ENCODE measurements around the gene ARL14EP. TPM values are rescaled to one million over a fixed set of nuclear protein-coding genes. Genes with fewer than 3 reads are reported as not detected.

The ARL14EP gene
- total RNA-seq, 1 experiment from 2014 or later = 21.5 TPM

GRCh38 chr11:30333405-30333804 is 10.5 kb downstream of the ARL14EP start:
- H3K4me1 Mint-ChIP-seq (ENCODE audit: low read depth, unreplicated experiment) = no peaks in the 10 kb centered on the region
- ChIA-PET CTCF (interaction anchor here (0.9 kb wide), 1 partner anchor 205 kb away, joined by 3 read pairs; no protein-coding TSS in a partner anchor), POLR2A (no interaction called here)
- TF ChIP-seq, protein P1, sequence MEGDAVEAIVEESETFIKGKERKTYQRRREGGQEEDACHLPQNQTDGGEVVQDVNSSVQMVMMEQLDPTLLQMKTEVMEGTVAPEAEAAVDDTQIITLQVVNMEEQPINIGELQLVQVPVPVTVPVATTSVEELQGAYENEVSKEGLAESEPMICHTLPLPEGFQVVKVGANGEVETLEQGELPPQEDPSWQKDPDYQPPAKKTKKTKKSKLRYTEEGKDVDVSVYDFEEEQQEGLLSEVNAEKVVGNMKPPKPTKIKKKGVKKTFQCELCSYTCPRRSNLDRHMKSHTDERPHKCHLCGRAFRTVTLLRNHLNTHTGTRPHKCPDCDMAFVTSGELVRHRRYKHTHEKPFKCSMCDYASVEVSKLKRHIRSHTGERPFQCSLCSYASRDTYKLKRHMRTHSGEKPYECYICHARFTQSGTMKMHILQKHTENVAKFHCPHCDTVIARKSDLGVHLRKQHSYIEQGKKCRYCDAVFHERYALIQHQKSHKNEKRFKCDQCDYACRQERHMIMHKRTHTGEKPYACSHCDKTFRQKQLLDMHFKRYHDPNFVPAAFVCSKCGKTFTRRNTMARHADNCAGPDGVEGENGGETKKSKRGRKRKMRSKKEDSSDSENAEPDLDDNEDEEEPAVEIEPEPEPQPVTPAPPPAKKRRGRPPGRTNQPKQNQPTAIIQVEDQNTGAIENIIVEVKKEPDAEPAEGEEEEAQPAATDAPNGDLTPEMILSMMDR (IDR thresholded peaks at IDR 0.05; ENCODE audit: insufficient read depth in 1 of 2, low read depth in 1 of 2, low read length in 1 of 2, severe bottlenecking in 1 of 2, unreplicated experiment in 1 of 2) = peak; percentile 38 to 70
- Histone ChIP-seq H3K27me3 (replicated peaks; ENCODE audit: control insufficient read depth, insufficient read depth, low read length) (no peaks in the 10 kb centered on the region), H3K9me3 (no peaks in the 10 kb centered on the region), H3K4me1 (no peaks in the 10 kb centered on the region), H3K4me3 (ENCODE audit: low read depth, low read length) (no peak overlapping the region), H3K36me3 (ENCODE audit: control insufficient read depth, insufficient read depth, low read length) (no peaks in the 10 kb centered on the region; the same call in 1 of the 2 replicates)
- H3K4me3 Mint-ChIP-seq (ENCODE audit: unreplicated experiment) = no peak overlapping the region
- no peaks in the 10 kb centered on the region for H3K27me3 Mint-ChIP-seq (ENCODE audit: insufficient read depth, unreplicated experiment)
- no TSS peak for BruUV-seq (replicated peaks)
- H3K36me3 Mint-ChIP-seq (ENCODE audit: insufficient read depth, unreplicated experiment) = peaks cover 43% of the 10 kb centered on the region
- no peak overlapping the region for H3K27ac Mint-ChIP-seq (ENCODE audit: unreplicated experiment)
- no peaks in the 10 kb centered on the region for H3K9me3 Mint-ChIP-seq (ENCODE audit: unreplicated experiment)
- DNase-seq = peak in 1 of 2 experiments; percentile 25
- intact Hi-C loops (cut with micrococcal nuclease; ENCODE audit: unreplicated experiment) = loop anchor here (1.0 kb wide), 1 partner anchor 202 kb away; no protein-coding TSS in a partner anchor

DNA sequence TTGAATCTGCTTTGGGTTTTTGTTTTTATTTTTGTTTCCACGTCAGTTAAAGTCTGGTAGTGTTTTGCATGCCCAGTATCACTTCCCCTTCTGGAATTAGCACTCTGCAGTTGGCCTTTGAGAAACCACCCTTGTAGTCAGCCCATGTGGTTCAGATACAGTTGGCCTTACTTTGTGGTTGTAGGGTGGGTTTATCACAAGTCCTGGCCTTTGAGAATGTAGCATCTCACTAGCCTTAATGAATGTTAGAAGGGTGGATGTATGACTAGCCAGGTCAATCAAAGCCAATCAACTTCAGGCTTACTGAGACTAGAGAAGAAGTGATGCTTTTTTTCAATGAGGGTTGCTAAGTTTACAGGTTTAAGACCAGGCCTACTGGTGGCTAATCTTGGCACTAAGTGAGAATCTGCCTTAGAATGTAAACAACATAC is 19.8 kb downstream of the ARL14EP start:
- H3K9me3 ChIP-seq = no peaks in the 10 kb centered on the region
- ChIA-PET CTCF (no interaction called here), POLR2A (no interaction called here)
- no peak for DNase-seq
- no peaks in the 10 kb centered on the region for H3K9me3 Mint-ChIP-seq (ENCODE audit: unreplicated experiment)
- H3K4me3 Mint-ChIP-seq (ENCODE audit: unreplicated experiment) = no peak overlapping the region
- no peaks in the 10 kb centered on the region for H3K27me3 Mint-ChIP-seq (ENCODE audit: insufficient read depth, unreplicated experiment)
- no TSS peak for BruUV-seq (replicated peaks)
- H3K36me3 Mint-ChIP-seq (ENCODE audit: insufficient read depth, unreplicated experiment) = no peaks in the 10 kb centered on the region
- no peaks in the 10 kb centered on the region for H3K36me3 ChIP-seq (ENCODE audit: control insufficient read depth, insufficient read depth, low read length)
- intact Hi-C loops (cut with micrococcal nuclease; ENCODE audit: unreplicated experiment) = loop anchor here (10.0 kb wide), 1 partner anchor 242 kb away; the partner anchor contains the start of gene MPPED2
- H3K27me3 ChIP-seq (replicated peaks; ENCODE audit: control insufficient read depth, insufficient read depth, low read length) = no peaks in the 10 kb centered on the region
- no peaks in the 10 kb centered on the region for H3K4me1 ChIP-seq
- no peak overlapping the region for H3K27ac Mint-ChIP-seq (ENCODE audit: unreplicated experiment)
- TF ChIP-seq, protein P1 (IDR thresholded peaks at IDR 0.05; ENCODE audit: insufficient read depth in 1 of 2, low read depth in 1 of 2, low read length in 1 of 2, severe bottlenecking in 1 of 2, unreplicated experiment in 1 of 2) = no peak
- no peak overlapping the region for H3K4me3 ChIP-seq (ENCODE audit: low read depth, low read length)
- H3K4me1 Mint-ChIP-seq (ENCODE audit: low read depth, unreplicated experiment) = no peaks in the 10 kb centered on the region

- intact Hi-C loops (cut with micrococcal nuclease; ENCODE audit: unreplicated experiment) = loop anchor here (10.0 kb wide), 1 partner anchor 241 kb away; the partner anchor contains the start of gene MPPED2
- Histone ChIP-seq H3K9me3 (no peaks in the 10 kb centered on the region), H3K27me3 (replicated peaks; ENCODE audit: control insufficient read depth, insufficient read depth, low read length) (no peaks in the 10 kb centered on the region), H3K36me3 (ENCODE audit: control insufficient read depth, insufficient read depth, low read length) (no peaks in the 10 kb centered on the region), H3K4me1 (no peaks in the 10 kb centered on the region), H3K4me3 (ENCODE audit: low read depth, low read length) (no peak overlapping the region)
- Mint-ChIP-seq H3K4me1 (ENCODE audit: low read depth, unreplicated experiment) (no peaks in the 10 kb centered on the region), H3K27me3 (ENCODE audit: insufficient read depth, unreplicated experiment) (peaks cover under 1% of the 10 kb centered on the region), H3K9me3 (ENCODE audit: unreplicated experiment) (no peaks in the 10 kb centered on the region), H3K27ac (ENCODE audit: unreplicated experiment) (no peak overlapping the region), H3K4me3 (ENCODE audit: unreplicated experiment) (no peak overlapping the region), H3K36me3 (ENCODE audit: insufficient read depth, unreplicated experiment) (no peaks in the 10 kb centered on the region)
- BruUV-seq (replicated peaks) = no TSS peak
- POLR2A ChIA-PET = no interaction called here
- DNase-seq = no peak
- TF ChIP-seq, protein P1 (IDR thresholded peaks at IDR 0.05; ENCODE audit: insufficient read depth in 1 of 2, low read depth in 1 of 2, low read length in 1 of 2, severe bottlenecking in 1 of 2, unreplicated experiment in 1 of 2) = no peak
- CTCF ChIA-PET = no interaction called here
These were observed 21.2 kb downstream of the ARL14EP start for GRCh38 chr11:30344085-30344484.

Measured in Caco-2 (cell line).